NOMO-1 treated with DMSO at 0.1 percent for 48 hours (cell line): Measurements from ENCODE around the gene LRIG2.
"Not testable (repeated sequence)": the region's sequence is repeated elsewhere in the genome, so short reads cannot be mapped to it uniquely, and the experiment has no call there.

ENCODE experiments used
- DNase-seq: peaks from one replicate; lab custom pipeline; 2025; ENCODE audit not compliant: unreplicated experiment; lab: John Stamatoyannopoulos, UW

The LRIG2 gene

GRCh38 chr1:113156368-113156767 lies 83.4 kb downstream of the LRIG2 start:
- DNase-seq: no peak

GRCh38 chr1:113158743-113159142 lies 85.7 kb downstream of the LRIG2 start:
- not testable (repeated sequence) for DNase-seq

GRCh38 chr1:113166473-113166872 lies 93.5 kb downstream of the LRIG2 start:
- DNase-seq: no peak

- no peak for DNase-seq
Measured at GRCh38 chr1:113168946-113169345, 95.9 kb downstream of the LRIG2 start.

- no peak for DNase-seq
Measured at GRCh38 chr1:113169591-113169990, 96.6 kb downstream of the LRIG2 start.

GRCh38 chr1:113170519-113170918 lies 97.5 kb downstream of the LRIG2 start:
- no peak for DNase-seq

- no peak for DNase-seq
Measured at GRCh38 chr1:113178106-113178505, 105.1 kb downstream of the LRIG2 start.

GRCh38 chr1:113178522-113178921 lies 105.5 kb downstream of the LRIG2 start:
- no peak for DNase-seq
